Smooth muscle cell (in vitro differentiated cells): ENCODE results near the gene SCP2. TPM values are rescaled to one million over a fixed set of nuclear protein-coding genes. Genes with fewer than 3 reads are reported as not detected.

Source experiments
- DNase-seq: peaks from one replicate; lab custom pipeline; 2025; ENCODE audit not compliant: unreplicated experiment; lab: John Stamatoyannopoulos, UW
- H2AFZ ChIP-seq: fragments of 200-600 bp; sonication (generic); 2 replicates; pipeline ENCODE4 v1.6.0; 2016; ENCODE audit warnings: antibody characterized with exemption, low read depth, mild to moderate bottlenecking
- H3F3A ChIP-seq: fragments of 200-600 bp; sonication (generic); 2 replicates; pipeline ENCODE4 v1.6.0; 2017; ENCODE audit warnings: antibody characterized with exemption, low read depth
- H3K27ac ChIP-seq: fragments of 200-600 bp; sonication (generic); 2 replicates; pipeline ENCODE4 v1.5.1; 2016; ENCODE audit warnings: low read depth, mild to moderate bottlenecking
- H3K27me3 ChIP-seq: fragments of 200-600 bp; sonication (generic); 2 replicates; pipeline ENCODE4 v1.6.1; 2016; ENCODE audit warnings: low read depth, mild to moderate bottlenecking
- H3K36me3 ChIP-seq: fragments of 200-600 bp; sonication (generic); 2 replicates; pipeline ENCODE4 v1.5.1; 2016; ENCODE audit warnings: low read depth
- H3K4me1 ChIP-seq: fragments of 200-600 bp; sonication (generic); 2 replicates; pipeline ENCODE4 v1.5.1; 2016; ENCODE audit warnings: low read depth
- H3K4me2 ChIP-seq: fragments of 200-600 bp; sonication (generic); 2 replicates; pipeline ENCODE4 v1.6.0; 2016; ENCODE audit warnings: mild to moderate bottlenecking
- H3K4me3 ChIP-seq: fragments of 200-600 bp; sonication (generic); 2 replicates; pipeline ENCODE4 v1.5.1; 2016; ENCODE audit warnings: mild to moderate bottlenecking
- H3K79me2 ChIP-seq: fragments of 200-600 bp; sonication (generic); 2 replicates; pipeline ENCODE4 v1.6.0; 2016; ENCODE audit warnings: low read depth, mild to moderate bottlenecking
- H3K9ac ChIP-seq: fragments of 200-600 bp; sonication (generic); 2 replicates; pipeline ENCODE4 v1.6.0; 2016; ENCODE audit warnings: low read depth
- H3K9me3 ChIP-seq: fragments of 200-600 bp; sonication (generic); replicated peaks from 2 replicates; pipeline ENCODE4 v1.5.1; 2016; ENCODE audit warnings: low read depth
- H4K20me1 ChIP-seq: fragments of 200-600 bp; sonication (generic); 2 replicates; pipeline ENCODE4 v1.6.0; 2016; ENCODE audit warnings: low read depth
- WGBS: methylation state at CpG from one replicate; pipeline ENCODE4 v1.1.7; 2016; ENCODE audit warnings: low lambda C conversion rate; 5-methylcytosine and 5-hydroxymethylcytosine counted together
- microRNA counts: library from miRNA; unstranded; fragments of <30 nt; microRNA quantifications from one replicate; lab custom pipeline; 2016
- microRNA-seq: library from miRNA; unstranded; fragments of <30 nt; microRNA quantifications from one replicate; pipeline ENCODE4, GENCODE V29; 2016; ENCODE audit warnings: borderline number of aligned reads
- polyA plus RNA-seq: library from polyadenylated mRNA; unstranded; fragments of >200 nt; fragmentation: Nextera tagmentation; extraction: Ambion mirVana; gene quantifications from 2 replicates; pipeline ENCODE4 v1.2.1, GENCODE V29; 2016
- small RNA-seq: library from RNA; depleted of rRNA; stranded (forward); fragments of <200 nt; gene quantifications from one replicate; pipeline ENCODE3, GENCODE V24; 2014
- total RNA-seq: library from RNA; depleted of rRNA; stranded (reverse); fragments of >200 nt; gene quantifications from 2 replicates; pipeline ENCODE4 v1.2.3, GENCODE V29; 2014
- TF ChIP-seq, protein P1 (sequence below): fragments of 200-600 bp; sonication (generic); IDR thresholded peaks from 2 replicates; pipeline ENCODE4 v1.5.1; 2017; ENCODE audit warnings: borderline replicate concordance, mild to moderate bottlenecking, antibody characterized with exemption; ENCODE audit not compliant: insufficient read depth, poor library complexity, severe bottlenecking

The SCP2 gene
- total and polyA plus RNA-seq, 2 experiments from 2014 or later, result 94.8 to 120 TPM

DNA sequence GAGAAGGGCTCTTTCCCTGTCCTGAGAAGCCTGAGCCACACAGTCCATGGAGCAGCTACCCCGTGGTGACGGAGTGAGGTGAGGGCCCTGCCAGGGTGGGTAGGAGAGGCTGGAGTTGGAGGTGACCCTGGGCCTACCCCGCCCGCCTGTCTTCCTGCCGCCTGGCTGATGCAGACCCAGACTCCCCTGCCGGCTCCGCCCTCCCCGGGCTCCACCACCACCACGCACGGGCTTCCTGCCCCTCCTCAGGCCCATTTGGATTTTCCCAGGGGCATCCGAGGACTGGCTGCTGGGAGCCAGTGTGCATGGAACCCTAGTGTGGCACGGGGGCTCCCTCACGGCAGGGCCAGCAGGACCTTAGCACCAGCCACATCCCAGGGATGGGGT lies 167.4 kb downstream of the SCP2 start:
- TF ChIP-seq, protein P1, sequence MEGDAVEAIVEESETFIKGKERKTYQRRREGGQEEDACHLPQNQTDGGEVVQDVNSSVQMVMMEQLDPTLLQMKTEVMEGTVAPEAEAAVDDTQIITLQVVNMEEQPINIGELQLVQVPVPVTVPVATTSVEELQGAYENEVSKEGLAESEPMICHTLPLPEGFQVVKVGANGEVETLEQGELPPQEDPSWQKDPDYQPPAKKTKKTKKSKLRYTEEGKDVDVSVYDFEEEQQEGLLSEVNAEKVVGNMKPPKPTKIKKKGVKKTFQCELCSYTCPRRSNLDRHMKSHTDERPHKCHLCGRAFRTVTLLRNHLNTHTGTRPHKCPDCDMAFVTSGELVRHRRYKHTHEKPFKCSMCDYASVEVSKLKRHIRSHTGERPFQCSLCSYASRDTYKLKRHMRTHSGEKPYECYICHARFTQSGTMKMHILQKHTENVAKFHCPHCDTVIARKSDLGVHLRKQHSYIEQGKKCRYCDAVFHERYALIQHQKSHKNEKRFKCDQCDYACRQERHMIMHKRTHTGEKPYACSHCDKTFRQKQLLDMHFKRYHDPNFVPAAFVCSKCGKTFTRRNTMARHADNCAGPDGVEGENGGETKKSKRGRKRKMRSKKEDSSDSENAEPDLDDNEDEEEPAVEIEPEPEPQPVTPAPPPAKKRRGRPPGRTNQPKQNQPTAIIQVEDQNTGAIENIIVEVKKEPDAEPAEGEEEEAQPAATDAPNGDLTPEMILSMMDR, result no peak
- no peak for DNase-seq
- 87% methylated on average over 13 of the region's 13 CpGs for WGBS

More for the DNA sequence above, 167.4 kb downstream of the SCP2 start:
- H3K36me3 ChIP-seq, result no peaks in the 10 kb centered on the region
- H3K4me2 ChIP-seq, result no peak overlapping the region
- H3K4me1 ChIP-seq, result no peaks in the 10 kb centered on the region
- H3K9ac ChIP-seq, result no peak overlapping the region
- no peaks in the 10 kb centered on the region for H3K79me2 ChIP-seq
- H3K27ac ChIP-seq, result no peak overlapping the region
- H3K27me3 ChIP-seq, result no peaks in the 10 kb centered on the region
- H3F3A ChIP-seq, result no peaks in the 10 kb centered on the region
- no peak overlapping the region for H3K4me3 ChIP-seq
- no peaks in the 10 kb centered on the region for H3K9me3 ChIP-seq
- no peaks in the 10 kb centered on the region for H4K20me1 ChIP-seq
- no peak overlapping the region for H2AFZ ChIP-seq

MicroRNAs within 50 kb of the gene (microRNA counts, 767-probe panel; counts per million panel counts)
- microRNA hsa-miR-1273f (lab: Ali Mortazavi, UCI), result 183 counts per million
- microRNA hsa-miR-1273g-5p (lab: Ali Mortazavi, UCI), result 183 counts per million

Small RNAs within 50 kb of the gene (microRNA-seq; reads per million reads assigned to microRNA genes)
- gene MIR1273F (not detected), gene MIR1273G (not detected), gene MIR5095 (not detected)

Small RNAs within 50 kb of the gene (small RNA-seq; reads per million reads assigned to genes)
- gene AC099677.1, result not detected
- not detected for gene AC099677.2
- not detected for gene HIGD1AP11
- gene MIR1273F, result not detected
- not detected for gene MIR1273G
- not detected for gene MIR5095

Other genes with a start within 250 kb of the SCP2 start
- 3.7 and 4.4 TPM in 2 replicates for gene COA7, start 228.9 kb upstream of the SCP2 start, total RNA-seq
- gene COA7, start 228.9 kb upstream of the SCP2 start, polyA plus RNA-seq, result 6.3 and 7.3 TPM in 2 replicates
- 36.0 and 39.7 TPM in 2 replicates for gene ZYG11B, start 200.8 kb upstream of the SCP2 start, total RNA-seq
- 8.8 and 9.1 TPM in 2 replicates for gene ZYG11B, start 200.8 kb upstream of the SCP2 start, polyA plus RNA-seq
- not detected in 2 replicates for gene ZYG11A, start 84.5 kb upstream of the SCP2 start, total RNA-seq
- gene ZYG11A, start 84.5 kb upstream of the SCP2 start, polyA plus RNA-seq, result 0.24 TPM in 1 of 2 replicates, not detected in the other
- gene ECHDC2, start 5.5 kb upstream of the SCP2 start, total RNA-seq, result 5.4 and 6.1 TPM in 2 replicates
- 1.8 and 19.3 TPM in 2 replicates for gene ECHDC2, start 5.5 kb upstream of the SCP2 start, polyA plus RNA-seq
- 0.27 TPM in 1 of 2 replicates, not detected in the other for gene PODN, start 134.9 kb downstream of the SCP2 start, total RNA-seq
- 0.45 and 1.1 TPM in 2 replicates for gene PODN, start 134.9 kb downstream of the SCP2 start, polyA plus RNA-seq
- gene SLC1A7, start 215.4 kb downstream of the SCP2 start, total RNA-seq, result not detected in 2 replicates
- gene SLC1A7, start 215.4 kb downstream of the SCP2 start, polyA plus RNA-seq, result 0.05 and 0.53 TPM in 2 replicates